ENCODE data around the gene TNNI3. TPM values are rescaled to one million over a fixed set of nuclear protein-coding genes. Genes with fewer than 3 reads are reported as not detected.

TNNI3 gene
- 0.94 TPM for total RNA-seq

DNA sequence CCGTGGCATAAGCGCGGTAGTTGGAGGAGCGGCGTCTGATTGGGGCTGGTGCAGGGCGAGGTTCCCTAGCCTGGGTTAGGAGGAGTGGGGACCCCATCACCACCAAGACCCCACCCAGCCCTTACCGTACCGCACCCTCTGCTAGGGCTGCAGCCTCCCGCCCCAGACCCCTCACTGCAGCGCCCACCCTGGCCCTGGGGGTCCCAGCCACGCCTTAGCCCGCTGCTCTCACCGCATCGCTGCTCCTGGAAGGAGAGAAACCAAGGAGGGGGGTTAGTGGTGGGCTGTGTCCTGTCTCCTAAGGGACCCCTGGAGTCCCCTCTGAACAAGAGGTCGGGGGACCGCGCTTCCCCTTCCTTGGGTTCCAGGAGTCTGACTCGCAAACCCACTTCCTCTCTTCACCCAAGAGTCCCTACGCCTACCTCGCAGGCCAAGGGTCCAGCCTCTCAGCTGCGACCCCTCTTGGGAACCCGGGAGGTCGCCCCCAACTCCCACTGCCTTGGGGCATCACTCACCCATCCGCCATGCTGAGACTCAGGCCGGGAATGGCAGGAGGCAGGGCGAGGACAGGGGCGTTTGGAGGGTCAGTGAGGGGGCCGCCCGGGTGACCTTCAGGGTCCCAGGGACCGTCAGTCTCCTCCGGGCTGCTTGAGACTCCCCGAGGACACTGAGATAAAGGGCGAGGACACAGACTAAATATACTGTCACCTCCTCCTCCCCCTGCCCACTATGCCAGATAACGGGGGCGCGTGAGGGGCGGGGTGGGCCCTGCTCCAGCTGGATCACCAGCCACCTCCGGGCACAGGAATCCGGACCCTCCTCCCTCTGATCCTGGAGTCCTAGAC lies at the start of gene TNNI3:
TNNI3 (minus strand) TSS at position 669 of the 845 bp plus-strand sequence; CDS start at position 526, 143 bp downstream.

DNA sequence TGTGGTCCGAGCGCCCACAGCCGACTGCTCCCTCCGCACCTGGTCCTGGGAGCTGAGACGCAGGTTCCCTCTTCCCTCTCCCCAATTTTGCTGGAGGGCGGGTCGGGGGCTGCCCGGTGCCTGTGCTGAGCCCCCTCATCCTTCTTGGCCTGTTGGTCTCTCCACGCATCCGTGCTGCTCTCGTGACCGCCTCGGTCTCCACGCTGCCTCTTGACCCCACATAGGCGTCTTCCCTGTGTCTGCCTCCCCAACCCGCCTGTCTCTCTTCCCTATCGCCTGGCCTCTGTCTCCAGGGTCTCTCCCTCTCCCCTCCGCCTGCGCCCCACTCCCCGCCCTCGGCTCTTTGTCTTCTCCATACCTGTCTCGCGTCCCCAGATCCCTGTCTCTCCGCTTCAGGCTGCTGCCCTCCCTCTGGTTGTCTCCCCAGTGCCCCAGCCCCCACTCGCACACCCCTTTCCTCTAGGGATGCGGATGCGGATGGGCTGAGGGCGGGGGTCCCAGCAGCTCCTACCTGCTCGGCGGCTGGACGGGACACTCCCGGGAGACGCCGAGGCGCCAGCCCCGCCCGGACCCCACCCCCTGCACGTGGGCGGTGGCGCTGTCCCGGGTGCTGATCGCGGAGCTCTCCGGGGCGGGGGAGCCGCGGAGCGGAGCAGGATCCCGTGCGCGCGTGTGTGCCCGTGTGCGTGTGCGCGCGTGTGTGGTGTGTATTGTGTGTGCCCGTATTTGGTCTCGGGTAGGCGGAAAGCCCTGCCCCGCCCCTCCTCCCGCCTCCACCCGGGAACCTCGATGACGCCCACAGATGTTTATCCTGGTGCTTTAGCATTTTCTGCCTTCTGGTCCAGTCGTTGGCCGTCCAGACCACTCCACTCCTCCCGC lies 22.3 kb upstream of the TNNI3 start, which contains the start of gene SYT5:
SYT5 (minus strand) TSS at position 684 of the 879 bp plus-strand sequence. CDS start 1,248 bp downstream, outside the sequence.

DNA sequence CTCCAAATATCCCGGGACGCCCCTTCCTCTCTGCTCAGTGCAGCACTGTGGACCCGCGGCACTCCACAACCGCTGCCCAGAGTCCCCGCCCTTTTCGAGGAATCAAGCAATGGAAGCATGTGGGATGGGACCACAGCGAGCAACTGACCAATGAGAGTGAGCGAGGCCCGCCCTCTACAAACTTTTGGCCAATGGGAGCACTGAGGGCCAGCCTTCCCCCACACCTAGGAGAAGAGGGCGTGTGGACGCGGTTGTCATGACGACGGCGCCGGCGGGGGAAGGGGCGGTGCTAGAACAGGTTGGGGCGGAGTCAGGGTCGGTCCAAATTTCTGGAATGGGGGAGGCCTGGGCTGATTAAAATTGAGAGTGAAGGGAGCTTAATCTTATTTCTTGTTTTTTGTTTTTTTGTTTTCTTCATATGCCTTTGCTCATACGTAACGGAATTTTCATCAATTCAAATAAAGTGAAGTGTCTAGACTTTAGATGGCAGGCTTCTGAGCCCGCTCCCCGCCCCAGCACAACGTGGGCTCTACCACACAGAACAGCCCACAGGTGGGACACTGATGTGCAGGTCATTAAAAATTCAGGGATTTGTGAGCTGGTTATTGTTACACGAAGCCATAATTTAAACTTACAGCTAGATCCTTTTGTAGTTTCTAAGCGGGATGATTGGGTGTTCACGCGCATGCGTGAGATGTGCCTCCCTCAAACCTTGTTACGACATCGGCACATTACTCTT lies 9.2 kb upstream of the TNNI3 start, which contains the start of gene DNAAF3:
DNAAF3 (minus strand) TSS at position 84 of the 739 bp plus-strand sequence. CDS start 200 bp downstream, outside the sequence.

DNA sequence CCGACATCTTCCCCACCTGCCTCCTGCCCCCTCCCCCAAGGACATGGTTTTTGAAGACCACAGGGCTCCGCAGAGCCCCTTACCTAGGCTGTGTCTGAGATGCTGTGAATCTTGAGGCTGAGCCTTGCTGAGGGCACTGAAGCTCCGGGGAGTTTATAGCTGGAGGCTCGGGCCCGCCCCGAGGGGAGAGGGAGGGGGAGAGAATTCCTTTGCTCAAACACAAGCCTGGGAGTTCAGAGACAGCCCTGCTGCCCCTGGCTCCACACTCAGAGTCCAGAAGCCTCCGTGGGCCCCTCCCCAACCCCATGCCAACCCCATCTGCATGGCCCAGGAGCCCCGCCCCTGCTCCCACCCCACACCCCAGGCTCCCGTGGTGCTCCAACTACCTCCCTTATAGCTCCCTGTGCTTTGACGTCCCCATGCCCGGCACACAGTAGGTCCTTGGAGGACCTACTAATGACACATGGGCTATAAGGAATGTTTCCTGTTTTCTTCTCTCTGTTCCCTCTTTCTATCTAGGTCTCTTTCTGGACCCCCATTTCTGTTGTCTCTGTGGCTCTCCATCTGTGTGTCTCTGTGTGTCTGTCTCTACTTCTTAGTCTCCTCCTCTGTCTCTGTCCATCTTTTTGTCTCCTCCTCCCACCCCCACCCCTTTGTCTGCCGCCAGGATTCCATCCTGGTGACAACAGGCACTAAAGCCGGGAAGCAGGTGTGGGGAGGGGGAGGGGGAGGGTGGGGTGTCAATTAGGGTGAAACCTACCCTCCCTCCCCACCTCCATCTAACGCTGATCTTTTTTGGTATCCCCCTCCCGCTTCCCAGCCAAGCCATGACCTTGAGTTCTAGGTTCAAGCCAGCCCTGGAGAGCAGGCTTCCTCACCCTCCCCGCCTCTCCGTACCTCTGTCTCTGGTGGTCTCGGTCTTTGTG lies 8.2 kb downstream of the TNNI3 start, which contains the start of gene TNNT1:
TNNT1 (minus strand) TSS at position 129 of the 926 bp plus-strand sequence. CDS start 2,049 bp downstream, outside the sequence.

DNA sequence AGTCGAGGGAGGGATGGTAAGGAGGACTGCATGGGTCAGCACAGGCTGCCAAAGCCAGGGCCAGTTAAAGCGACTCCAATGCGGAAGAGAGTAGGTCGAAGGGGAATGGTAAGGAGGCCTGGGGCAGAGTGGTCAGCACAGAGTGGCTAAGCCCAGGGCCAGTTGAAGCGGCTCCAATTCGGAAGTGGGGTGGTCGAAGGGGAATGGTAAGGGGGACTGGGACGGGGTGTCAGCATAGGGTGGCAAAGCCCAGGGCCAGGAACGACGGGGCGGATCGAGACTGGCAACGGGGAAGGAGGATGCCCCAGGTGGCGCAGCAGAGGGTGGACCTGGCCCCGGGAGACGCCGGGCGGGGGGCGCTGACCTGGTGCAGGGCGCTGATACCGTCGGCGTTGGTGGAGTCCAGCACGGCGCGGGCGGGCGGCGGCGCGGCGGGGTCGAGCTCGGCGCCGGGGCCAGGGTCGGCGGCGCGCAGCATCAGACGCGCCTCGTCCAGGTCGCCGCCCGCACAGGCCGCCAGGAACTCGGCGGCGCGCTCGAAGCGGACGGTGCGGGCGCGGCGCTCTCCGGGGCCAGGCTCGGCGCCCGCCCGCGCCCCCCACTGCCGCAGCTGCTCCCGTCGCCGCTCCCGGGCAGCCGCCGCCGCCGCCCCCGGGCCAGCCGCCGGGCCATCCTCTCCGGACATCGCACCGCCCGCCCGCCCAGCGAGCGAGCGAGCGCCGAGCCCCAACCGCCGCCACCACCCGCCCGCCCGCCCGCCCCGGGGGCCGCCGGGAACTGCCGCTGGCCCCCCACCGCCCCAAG lies 40.5 kb downstream of the TNNI3 start, which contains the start of gene PPP1R12C:
PPP1R12C (minus strand) TSS at position 779 of the 804 bp plus-strand sequence; CDS start at position 685, 94 bp downstream.

Small RNA genes lying within 50 kb of the gene (small RNA-seq; reads per million reads assigned to genes)
- gene MIR7975 (ENCODE audit: low replicate concordance) (not detected), gene RF01210 (ENCODE audit: low replicate concordance) (not detected)

Other genes starting within 250 kb of the TNNI3 start
- gene NLRP7, start 210.2 kb downstream of the TNNI3 start, total RNA-seq, result not detected
- gene NLRP2, start 191.4 kb downstream of the TNNI3 start, total RNA-seq, result 20.0 TPM
- gene GP6, start 119.5 kb downstream of the TNNI3 start, total RNA-seq, result 0.94 TPM
- 31.0 TPM for gene RDH13, start 94.6 kb downstream of the TNNI3 start, total RNA-seq
- gene EPS8L1, start 81.9 kb downstream of the TNNI3 start, total RNA-seq, result 3.1 TPM
- gene PPP1R12C, start 40.1 kb downstream of the TNNI3 start, total RNA-seq, result 32.6 TPM
- 0.94 TPM for gene TNNT1, start 8.5 kb downstream of the TNNI3 start, total RNA-seq
- 0.94 TPM for gene DNAAF3, start 8.9 kb upstream of the TNNI3 start, total RNA-seq
- 47.9 TPM for gene SYT5, start 22.6 kb upstream of the TNNI3 start, total RNA-seq
- gene PTPRH, start 51.8 kb upstream of the TNNI3 start, total RNA-seq, result not detected
- 4.4 TPM for gene TMEM86B, start 71.0 kb upstream of the TNNI3 start, total RNA-seq
- gene PPP6R1, start 101.3 kb upstream of the TNNI3 start, total RNA-seq, result 25.0 TPM
- 20.3 TPM for gene HSPBP1, start 122.4 kb upstream of the TNNI3 start, total RNA-seq
- 82.9 TPM for gene BRSK1, start 126.3 kb upstream of the TNNI3 start, total RNA-seq
- gene TMEM150B, start 167.6 kb upstream of the TNNI3 start, total RNA-seq, result not detected
- 15.0 TPM for gene KMT5C, start 182.1 kb upstream of the TNNI3 start, total RNA-seq
- gene COX6B2, start 197.0 kb upstream of the TNNI3 start, total RNA-seq, result not detected
- gene GARIN5B, start 205.5 kb upstream of the TNNI3 start, total RNA-seq, result not detected
- not detected for gene IL11, start 212.7 kb upstream of the TNNI3 start, total RNA-seq
- gene TMEM190, start 219.1 kb upstream of the TNNI3 start, total RNA-seq, result not detected
- not detected for gene TMEM238, start 226.6 kb upstream of the TNNI3 start, total RNA-seq
- gene RPL28, start 228.2 kb upstream of the TNNI3 start, total RNA-seq, result 157 TPM